ENCODE measurements around the gene CTBP2. TPM values are rescaled to one million over a fixed set of nuclear protein-coding genes. Genes with fewer than 3 reads are reported as not detected.

The CTBP2 gene
- total RNA-seq, 1 experiment from 2014 or later: 125 TPM

DNA sequence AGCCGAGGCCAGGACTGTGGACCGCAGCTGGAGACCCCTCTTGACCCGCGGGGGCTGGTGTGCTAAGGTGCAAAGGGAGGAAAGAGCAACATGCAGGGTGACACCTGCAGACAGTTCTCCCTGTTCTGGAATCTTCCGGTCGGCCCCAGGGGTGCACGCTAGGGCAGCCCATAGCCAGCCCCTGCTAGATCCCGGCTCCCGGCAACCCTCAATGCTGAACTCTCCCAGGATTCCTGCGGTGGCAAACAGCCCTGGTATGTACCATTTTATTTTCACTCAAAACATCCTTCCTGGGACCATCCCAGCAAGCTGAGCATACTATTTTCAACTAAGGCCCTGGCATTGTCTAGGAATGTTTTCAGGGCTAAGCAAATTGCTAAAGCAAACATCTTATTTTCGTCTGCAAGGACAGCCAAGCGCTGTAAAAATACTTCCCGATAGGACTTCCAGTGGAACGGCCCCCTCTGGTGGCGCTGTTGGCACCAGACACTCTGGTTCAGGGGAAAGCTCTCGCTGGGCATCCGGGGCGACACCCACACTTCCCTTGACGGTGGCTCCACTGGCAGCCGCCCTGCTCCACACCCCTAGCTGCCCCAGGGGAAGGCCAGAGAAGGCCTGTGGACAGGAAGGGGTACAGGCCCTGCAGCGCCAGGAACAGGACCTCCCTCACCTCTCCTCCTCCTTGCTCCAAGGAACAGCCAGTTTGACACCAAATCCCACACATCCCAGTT, 99.4 kb downstream of the CTBP2 start:
- H3K4me3 ChIP-seq (ENCODE audit: low read depth in 2 of 2, low read length in 2 of 2): no peak overlapping the region
- peak; percentile 82 for ATAC-seq
- H3K27me3 ChIP-seq (ENCODE audit: control insufficient read depth, insufficient read depth, low read length): no peaks in the 10 kb centered on the region
- no peaks in the 10 kb centered on the region for H3K36me3 ChIP-seq (ENCODE audit: control insufficient read depth, insufficient read depth, low read length)
- H3K9me3 ChIP-seq (ENCODE audit: control insufficient read depth, insufficient read depth, low read depth, low read length): no peaks in the 10 kb centered on the region
- BruUV-seq (replicated peaks): no TSS peak
- in situ Hi-C loops (cut with HindIII; ENCODE audit: low pct_unique_long_range_greater_than_20kb, low sequenced_read_pairs): no loop called here
- POLR2A ChIA-PET: no interaction called here
- DNase-seq (ENCODE audit: low read depth, low spot score): no peak
- TF ChIP-seq, protein P1, sequence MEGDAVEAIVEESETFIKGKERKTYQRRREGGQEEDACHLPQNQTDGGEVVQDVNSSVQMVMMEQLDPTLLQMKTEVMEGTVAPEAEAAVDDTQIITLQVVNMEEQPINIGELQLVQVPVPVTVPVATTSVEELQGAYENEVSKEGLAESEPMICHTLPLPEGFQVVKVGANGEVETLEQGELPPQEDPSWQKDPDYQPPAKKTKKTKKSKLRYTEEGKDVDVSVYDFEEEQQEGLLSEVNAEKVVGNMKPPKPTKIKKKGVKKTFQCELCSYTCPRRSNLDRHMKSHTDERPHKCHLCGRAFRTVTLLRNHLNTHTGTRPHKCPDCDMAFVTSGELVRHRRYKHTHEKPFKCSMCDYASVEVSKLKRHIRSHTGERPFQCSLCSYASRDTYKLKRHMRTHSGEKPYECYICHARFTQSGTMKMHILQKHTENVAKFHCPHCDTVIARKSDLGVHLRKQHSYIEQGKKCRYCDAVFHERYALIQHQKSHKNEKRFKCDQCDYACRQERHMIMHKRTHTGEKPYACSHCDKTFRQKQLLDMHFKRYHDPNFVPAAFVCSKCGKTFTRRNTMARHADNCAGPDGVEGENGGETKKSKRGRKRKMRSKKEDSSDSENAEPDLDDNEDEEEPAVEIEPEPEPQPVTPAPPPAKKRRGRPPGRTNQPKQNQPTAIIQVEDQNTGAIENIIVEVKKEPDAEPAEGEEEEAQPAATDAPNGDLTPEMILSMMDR (IDR thresholded peaks at IDR 0.05): peak; percentile 93
- TF ChIP-seq, protein P2, sequence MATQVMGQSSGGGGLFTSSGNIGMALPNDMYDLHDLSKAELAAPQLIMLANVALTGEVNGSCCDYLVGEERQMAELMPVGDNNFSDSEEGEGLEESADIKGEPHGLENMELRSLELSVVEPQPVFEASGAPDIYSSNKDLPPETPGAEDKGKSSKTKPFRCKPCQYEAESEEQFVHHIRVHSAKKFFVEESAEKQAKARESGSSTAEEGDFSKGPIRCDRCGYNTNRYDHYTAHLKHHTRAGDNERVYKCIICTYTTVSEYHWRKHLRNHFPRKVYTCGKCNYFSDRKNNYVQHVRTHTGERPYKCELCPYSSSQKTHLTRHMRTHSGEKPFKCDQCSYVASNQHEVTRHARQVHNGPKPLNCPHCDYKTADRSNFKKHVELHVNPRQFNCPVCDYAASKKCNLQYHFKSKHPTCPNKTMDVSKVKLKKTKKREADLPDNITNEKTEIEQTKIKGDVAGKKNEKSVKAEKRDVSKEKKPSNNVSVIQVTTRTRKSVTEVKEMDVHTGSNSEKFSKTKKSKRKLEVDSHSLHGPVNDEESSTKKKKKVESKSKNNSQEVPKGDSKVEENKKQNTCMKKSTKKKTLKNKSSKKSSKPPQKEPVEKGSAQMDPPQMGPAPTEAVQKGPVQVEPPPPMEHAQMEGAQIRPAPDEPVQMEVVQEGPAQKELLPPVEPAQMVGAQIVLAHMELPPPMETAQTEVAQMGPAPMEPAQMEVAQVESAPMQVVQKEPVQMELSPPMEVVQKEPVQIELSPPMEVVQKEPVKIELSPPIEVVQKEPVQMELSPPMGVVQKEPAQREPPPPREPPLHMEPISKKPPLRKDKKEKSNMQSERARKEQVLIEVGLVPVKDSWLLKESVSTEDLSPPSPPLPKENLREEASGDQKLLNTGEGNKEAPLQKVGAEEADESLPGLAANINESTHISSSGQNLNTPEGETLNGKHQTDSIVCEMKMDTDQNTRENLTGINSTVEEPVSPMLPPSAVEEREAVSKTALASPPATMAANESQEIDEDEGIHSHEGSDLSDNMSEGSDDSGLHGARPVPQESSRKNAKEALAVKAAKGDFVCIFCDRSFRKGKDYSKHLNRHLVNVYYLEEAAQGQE (IDR thresholded peaks at IDR 0.05; ENCODE audit: insufficient read depth in 1 of 2, low read depth in 2 of 2, low read length in 1 of 2): no peak
- peaks cover 38% of the 10 kb centered on the region for H3K4me1 ChIP-seq (ENCODE audit: control insufficient read depth, insufficient read depth, low read length)
- no peak overlapping the region for H3K27ac ChIP-seq (ENCODE audit: low read length)
- CTCF ChIA-PET: interaction anchor here (0.6 to 1.5 kb wide), 3 partner anchors 13 to 71 kb away, joined by 5 to 11 read pairs (median 7); no protein-coding TSS in a partner anchor
- intact Hi-C loops (cut with micrococcal nuclease; ENCODE audit: unreplicated experiment): no loop called here

DNA sequence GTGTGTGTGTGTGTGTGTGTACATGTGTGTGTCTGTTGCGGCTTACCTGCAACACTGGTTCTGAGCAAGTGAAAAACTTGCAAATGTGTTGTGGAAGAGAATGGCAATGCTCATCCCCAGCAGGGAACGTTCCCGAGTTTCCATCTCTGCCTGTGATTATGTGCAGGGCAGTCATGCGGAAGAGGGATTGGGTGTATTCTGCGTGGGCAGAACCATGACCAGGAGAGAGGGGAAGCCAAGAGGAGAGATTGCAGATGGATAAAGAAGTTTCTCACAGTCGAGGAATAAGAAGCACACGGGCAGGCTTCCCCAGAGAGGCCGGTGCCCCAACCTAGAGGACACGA, 99.9 kb downstream of the CTBP2 start:
- intact Hi-C loops (cut with micrococcal nuclease; ENCODE audit: unreplicated experiment): no loop called here
- DNase-seq (ENCODE audit: low read depth, low spot score) (no peak), ATAC-seq (no peak)
- in situ Hi-C loops (cut with HindIII; ENCODE audit: low pct_unique_long_range_greater_than_20kb, low sequenced_read_pairs): no loop called here
- no peaks in the 10 kb centered on the region for H3K9me3 ChIP-seq (ENCODE audit: control insufficient read depth, insufficient read depth, low read depth, low read length)
- H3K27ac ChIP-seq (ENCODE audit: low read length): no peak overlapping the region
- peaks cover 37% of the 10 kb centered on the region for H3K4me1 ChIP-seq (ENCODE audit: control insufficient read depth, insufficient read depth, low read length)
- TF ChIP-seq SIN3A (IDR thresholded peaks at IDR 0.05; ENCODE audit: borderline replicate concordance, insufficient read depth, low read depth, low read length) (no peak), POLR2AphosphoS5 (IDR thresholded peaks at IDR 0.05; ENCODE audit: low read depth, low read length) (no peak), TCF7L2 (IDR thresholded peaks at IDR 0.05; ENCODE audit: low read depth, low read length) (no peak)
- TF ChIP-seq, protein P1 (IDR thresholded peaks at IDR 0.05): no peak
- no peaks in the 10 kb centered on the region for H3K36me3 ChIP-seq (ENCODE audit: control insufficient read depth, insufficient read depth, low read length)
- no peak overlapping the region for H3K4me3 ChIP-seq (ENCODE audit: low read depth in 2 of 2, low read length in 2 of 2)
- H3K27me3 ChIP-seq (ENCODE audit: control insufficient read depth, insufficient read depth, low read length): no peaks in the 10 kb centered on the region
- no TSS peak for BruUV-seq (replicated peaks)
- ChIA-PET POLR2A (no interaction called here), CTCF (interaction anchor here (1.5 kb wide), 1 partner anchor 13 kb away, joined by 11 read pairs; no protein-coding TSS in a partner anchor)

Data from Panc1 (cell line).